K562 (cell line): ENCODE data around the gene TMEM143. TPM values are rescaled to one million over a fixed set of nuclear protein-coding genes. Genes with fewer than 3 reads are reported as not detected.

Experiments used
- KDM2B ChIP-seq: fragments of 250-450 bp; sonication (Bioruptor Pico); IDR thresholded peaks from 2 replicates; pipeline ENCODE4 v1.8.0; 2021; ENCODE audit warnings: mild to moderate bottlenecking, moderate library complexity
- KLF16 ChIP-seq: IDR thresholded peaks from 2 replicates; pipeline ENCODE4 v1.6.1; 2016; ENCODE audit warnings: antibody characterized with exemption
- MCM5 ChIP-seq: fragments of 450-650 bp; IDR thresholded peaks from 2 replicates; pipeline ENCODE4 v1.6.1; 2016; ENCODE audit warnings: low read depth
- POU5F1 ChIP-seq: fragments of 150-350 bp; IDR thresholded peaks from 2 replicates; pipeline ENCODE4 v1.6.1; 2014; ENCODE audit warnings: borderline replicate concordance, low read length, low read depth, mild to moderate bottlenecking; ENCODE audit not compliant: partially characterized antibody
- PYGO2 ChIP-seq: fragments of 450-650 bp; IDR thresholded peaks from 2 replicates; pipeline ENCODE4 v1.6.1; 2016; ENCODE audit warnings: mild to moderate bottlenecking, missing genetic modification characterization, moderate library complexity, missing compliant biosample characterization
- RB1 ChIP-seq: fragments of 450-650 bp; IDR thresholded peaks from 2 replicates; pipeline ENCODE4 v1.6.1; 2017; ENCODE audit warnings: low read depth, mild to moderate bottlenecking
- RBM14 ChIP-seq: fragments of 200-400 bp; formaldehyde crosslinking; IDR thresholded peaks from 2 replicates; pipeline ENCODE4 v1.6.1; 2018; ENCODE audit warnings: low read depth, mild to moderate bottlenecking, low read length, moderate library complexity, borderline replicate concordance; ENCODE audit not compliant: insufficient read depth
- SMAD3 ChIP-seq: fragments of 450-650 bp; formaldehyde crosslinking; conservative IDR thresholded peaks from 2 replicates; pipeline ENCODE4 v1.4.0; 2020; ENCODE audit warnings: mild to moderate bottlenecking
- ZFP36 ChIP-seq: fragments of 150-350 bp; IDR thresholded peaks from 2 replicates; pipeline ENCODE4 v1.6.1; 2018; ENCODE audit warnings: low read length, low read depth; ENCODE audit not compliant: partially characterized antibody
- ZNF668 ChIP-seq: fragments of 250-450 bp; sonication (Bioruptor Pico); IDR thresholded peaks from 2 replicates; pipeline ENCODE4 v1.8.0; 2022; ENCODE audit warnings: mild to moderate bottlenecking, inconsistent platforms
- ZNF707 ChIP-seq: fragments of 250-450 bp; sonication (Bioruptor Pico); conservative IDR thresholded peaks from 2 replicates; pipeline ENCODE4 v1.8.0; 2022; ENCODE audit warnings: inconsistent platforms, mild to moderate bottlenecking, moderate library complexity
- polyA plus RNA-seq, 8 experiments: library from polyadenylated mRNA; depleted of rRNA in 4 of 8; stranded (reverse) in 5 of 8; unstranded in 3 of 8; fragments of >200 nt; fragmentation: Nextera tagmentation in 2 of 8; fragmentation: Illumina TruSeq in 1 of 8; extraction: Ambion mirVana in 2 of 8; extraction: Trizol in 1 of 8; gene quantifications; 2 replicates each; pipeline versions ENCODE4 v1.2.1 to v1.2.3, GENCODE V29; 2011 to 2014; ENCODE audit warnings: inconsistent platforms in 1 of 8, missing spikeins in 1 of 8
- total RNA-seq, 7 experiments: library from RNA; depleted of rRNA in 6 of 7; stranded (reverse); fragments of >200 nt in 6 of 7; fragmentation: Illumina TruSeq in 2 of 7; extraction: Trizol in 2 of 7; gene quantifications; 2 replicates each; pipeline versions ENCODE4 v1.2.1 to v1.2.3, GENCODE V29; 2011 to 2021; ENCODE audit warnings: low replicate concordance in 1 of 7
- TF ChIP-seq, protein P1 (sequence below), 3 experiments: fragments of 200-800 bp in 1 of 3; sonication (Bioruptor generic) in 1 of 3; sonication (generic) in 1 of 3; formaldehyde crosslinking in 1 of 3; IDR thresholded peaks; 2 replicates each; pipeline versions ENCODE4 v1.6.1 to v1.8.0; 2016 to 2022; ENCODE audit warnings: mild to moderate bottlenecking in 2 of 3, missing compliant biosample characterization in 2 of 3, missing genetic modification characterization in 2 of 3, missing genetic modification reagents in 1 of 3
- TF ChIP-seq, protein P2 (sequence below): fragments of 450-650 bp; IDR thresholded peaks from 2 replicates; pipeline ENCODE4 v1.6.1; 2018; ENCODE audit not compliant: partially characterized antibody
- TF ChIP-seq, protein P3 (sequence below): sonication (generic); formaldehyde crosslinking; IDR thresholded peaks from 2 replicates; pipeline ENCODE4 v1.8.0; 2023; ENCODE audit warnings: mild to moderate bottlenecking, missing genetic modification reagents
- TF ChIP-seq, protein P4 (sequence below): sonication (generic); formaldehyde crosslinking; IDR thresholded peaks from 2 replicates; pipeline ENCODE4 v1.8.0; 2022; ENCODE audit warnings: missing genetic modification reagents, mild to moderate bottlenecking, moderate library complexity, borderline replicate concordance

Gene TMEM143
- total and polyA plus RNA-seq, 9 of the 15 experiments (the other 6 are each of a cell fraction or from before 2014, with no cell fraction given), result 0.66 to 8.8 (median 4.3) TPM

DNA sequence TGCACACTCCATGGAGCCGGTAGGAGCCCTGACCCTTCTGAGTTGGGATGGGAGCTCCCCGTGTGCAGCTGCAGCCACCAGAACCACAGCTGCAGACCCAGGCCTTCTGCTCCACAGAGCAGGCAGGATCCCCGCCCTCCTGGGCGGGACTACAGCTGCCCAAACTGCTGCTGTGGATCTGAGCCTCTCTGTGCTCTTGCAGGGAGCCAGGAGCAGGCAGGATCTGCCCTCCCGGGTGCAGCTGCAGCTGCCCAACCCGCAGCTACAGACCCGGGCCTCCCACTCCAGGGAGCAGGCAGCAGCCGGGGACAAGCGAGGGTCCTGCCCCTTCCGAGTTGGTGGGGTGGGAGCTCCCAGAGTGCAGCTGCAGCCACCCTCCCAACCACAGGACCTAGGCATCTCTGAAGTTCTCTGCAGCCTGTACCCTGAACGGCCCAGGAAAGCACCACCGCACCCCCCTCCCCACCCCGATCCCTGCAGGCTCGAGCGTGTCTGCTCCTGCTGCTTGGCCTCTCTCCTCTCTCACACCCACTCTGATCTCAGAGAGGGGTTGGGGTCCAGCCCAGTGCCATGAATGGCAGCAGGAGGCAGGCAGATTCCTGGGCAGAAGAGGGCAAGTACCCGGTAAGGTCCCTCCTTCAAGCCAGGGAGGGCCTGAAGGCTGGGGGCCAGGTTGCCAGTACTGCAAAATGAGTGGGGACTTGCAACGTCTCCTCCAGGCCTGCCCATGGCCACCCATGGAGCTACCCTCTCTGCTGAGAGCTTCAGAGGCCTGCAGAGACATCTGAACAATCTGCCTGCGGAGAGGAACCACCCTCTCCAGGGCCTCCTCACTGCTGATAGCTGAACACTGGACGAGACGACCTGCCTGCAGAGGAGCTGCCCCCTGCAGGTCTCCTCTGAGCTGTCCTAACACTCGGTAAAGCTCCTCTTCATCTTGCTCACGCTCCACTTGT is 54.8 kb downstream of the TMEM143 start (continued):
- TF ChIP-seq RBM14 (no peak), ZNF668 (CRISPR knock-in tag) (no peak), ZNF707 (CRISPR knock-in tag) (no peak), KDM2B (no peak), SMAD3 (CRISPR knock-in tag) (no peak), RB1 (peak; percentile 44; the same call in 1 of the 2 replicates), MCM5 (no peak), ZFP36 (peak; percentile 32), POU5F1 (no peak), KLF16 (peak; percentile 13; the same call in 1 of the 2 replicates), PYGO2 (no peak)
- TF ChIP-seq, protein P1, sequence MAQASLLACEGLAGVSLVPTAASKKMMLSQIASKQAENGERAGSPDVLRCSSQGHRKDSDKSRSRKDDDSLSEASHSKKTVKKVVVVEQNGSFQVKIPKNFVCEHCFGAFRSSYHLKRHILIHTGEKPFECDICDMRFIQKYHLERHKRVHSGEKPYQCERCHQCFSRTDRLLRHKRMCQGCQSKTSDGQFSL (CRISPR knock-in tag; IDR thresholded peaks at IDR 0.05), result 0 out of 2 replicates have a peak, but pooled peaks have one; percentile 41
- TF ChIP-seq, protein P1 (tag; IDR thresholded peaks at IDR 0.05), result no peak
- TF ChIP-seq, protein P2, sequence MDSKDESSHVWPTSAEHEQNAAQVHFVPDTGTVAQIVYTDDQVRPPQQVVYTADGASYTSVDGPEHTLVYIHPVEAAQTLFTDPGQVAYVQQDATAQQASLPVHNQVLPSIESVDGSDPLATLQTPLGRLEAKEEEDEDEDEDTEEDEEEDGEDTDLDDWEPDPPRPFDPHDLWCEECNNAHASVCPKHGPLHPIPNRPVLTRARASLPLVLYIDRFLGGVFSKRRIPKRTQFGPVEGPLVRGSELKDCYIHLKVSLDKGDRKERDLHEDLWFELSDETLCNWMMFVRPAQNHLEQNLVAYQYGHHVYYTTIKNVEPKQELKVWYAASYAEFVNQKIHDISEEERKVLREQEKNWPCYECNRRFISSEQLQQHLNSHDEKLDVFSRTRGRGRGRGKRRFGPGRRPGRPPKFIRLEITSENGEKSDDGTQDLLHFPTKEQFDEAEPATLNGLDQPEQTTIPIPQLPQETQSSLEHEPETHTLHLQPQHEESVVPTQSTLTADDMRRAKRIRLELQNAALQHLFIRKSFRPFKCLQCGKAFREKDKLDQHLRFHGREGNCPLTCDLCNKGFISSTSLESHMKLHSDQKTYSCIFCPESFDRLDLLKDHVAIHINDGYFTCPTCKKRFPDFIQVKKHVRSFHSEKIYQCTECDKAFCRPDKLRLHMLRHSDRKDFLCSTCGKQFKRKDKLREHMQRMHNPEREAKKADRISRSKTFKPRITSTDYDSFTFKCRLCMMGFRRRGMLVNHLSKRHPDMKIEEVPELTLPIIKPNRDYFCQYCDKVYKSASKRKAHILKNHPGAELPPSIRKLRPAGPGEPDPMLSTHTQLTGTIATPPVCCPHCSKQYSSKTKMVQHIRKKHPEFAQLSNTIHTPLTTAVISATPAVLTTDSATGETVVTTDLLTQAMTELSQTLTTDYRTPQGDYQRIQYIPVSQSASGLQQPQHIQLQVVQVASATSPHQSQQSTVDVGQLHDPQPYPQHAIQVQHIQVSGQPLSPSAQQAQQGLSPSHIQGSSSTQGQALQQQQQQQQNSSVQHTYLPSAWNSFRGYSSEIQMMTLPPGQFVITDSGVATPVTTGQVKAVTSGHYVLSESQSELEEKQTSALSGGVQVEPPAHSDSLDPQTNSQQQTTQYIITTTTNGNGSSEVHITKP, result peak; percentile 69
- TF ChIP-seq, protein P3, sequence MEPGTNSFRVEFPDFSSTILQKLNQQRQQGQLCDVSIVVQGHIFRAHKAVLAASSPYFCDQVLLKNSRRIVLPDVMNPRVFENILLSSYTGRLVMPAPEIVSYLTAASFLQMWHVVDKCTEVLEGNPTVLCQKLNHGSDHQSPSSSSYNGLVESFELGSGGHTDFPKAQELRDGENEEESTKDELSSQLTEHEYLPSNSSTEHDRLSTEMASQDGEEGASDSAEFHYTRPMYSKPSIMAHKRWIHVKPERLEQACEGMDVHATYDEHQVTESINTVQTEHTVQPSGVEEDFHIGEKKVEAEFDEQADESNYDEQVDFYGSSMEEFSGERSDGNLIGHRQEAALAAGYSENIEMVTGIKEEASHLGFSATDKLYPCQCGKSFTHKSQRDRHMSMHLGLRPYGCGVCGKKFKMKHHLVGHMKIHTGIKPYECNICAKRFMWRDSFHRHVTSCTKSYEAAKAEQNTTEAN (CRISPR knock-in tag), result no peak
- TF ChIP-seq, protein P4, sequence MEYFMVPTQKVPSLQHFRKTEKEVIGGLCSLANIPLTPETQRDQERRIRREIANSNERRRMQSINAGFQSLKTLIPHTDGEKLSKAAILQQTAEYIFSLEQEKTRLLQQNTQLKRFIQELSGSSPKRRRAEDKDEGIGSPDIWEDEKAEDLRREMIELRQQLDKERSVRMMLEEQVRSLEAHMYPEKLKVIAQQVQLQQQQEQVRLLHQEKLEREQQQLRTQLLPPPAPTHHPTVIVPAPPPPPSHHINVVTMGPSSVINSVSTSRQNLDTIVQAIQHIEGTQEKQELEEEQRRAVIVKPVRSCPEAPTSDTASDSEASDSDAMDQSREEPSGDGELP (CRISPR knock-in tag), result no peak
